NT2/D1 (cell line): ENCODE data around the gene GDPD3.

Source experiments
- DNase-seq: peaks from one replicate; pipeline ENCODE4 v3.0.0-alpha.2; 2011; ENCODE audit warnings: low read depth, low spot score
- H3K27me3 ChIP-seq: 2 replicates; pipeline ENCODE4 v1.6.0; 2011; ENCODE audit warnings: mild to moderate bottlenecking; ENCODE audit not compliant: insufficient read length, insufficient read depth
- H3K36me3 ChIP-seq: 2 replicates; pipeline ENCODE4 v1.6.1; 2011; ENCODE audit warnings: mild to moderate bottlenecking, low read length, mixed read lengths; ENCODE audit not compliant: insufficient read depth, insufficient read length
- H3K4me1 ChIP-seq: 2 replicates; pipeline ENCODE4 v1.5.1; 2011; ENCODE audit not compliant: insufficient read depth, insufficient read length
- H3K4me3 ChIP-seq: 2 replicates; pipeline ENCODE4 v1.5.1; 2011; ENCODE audit warnings: low read depth; ENCODE audit not compliant: insufficient read length
- H3K9ac ChIP-seq: 2 replicates; pipeline ENCODE4 v1.6.0; 2011; ENCODE audit warnings: low read depth; ENCODE audit not compliant: insufficient read length
- H3K9me3 ChIP-seq: 2 replicates; pipeline ENCODE4 v1.5.1; 2011; ENCODE audit warnings: mild to moderate bottlenecking, low read length; ENCODE audit not compliant: insufficient read depth
- SUZ12 ChIP-seq: IDR thresholded peaks from 2 replicates; pipeline ENCODE4 v1.6.1; 2011; ENCODE audit not compliant: insufficient read length, insufficient read depth; ENCODE audit errors: extremely low read depth
- YY1 ChIP-seq: IDR thresholded peaks from 2 replicates; pipeline ENCODE4 v1.6.1; 2011; ENCODE audit not compliant: insufficient read length, insufficient read depth
- ZNF274 ChIP-seq: IDR thresholded peaks from 2 replicates; pipeline ENCODE4 v1.6.1; 2011; ENCODE audit warnings: mild to moderate bottlenecking, low read depth, low read length

GDPD3 gene

GRCh38 chr16:30145657-30146056, 32.3 kb upstream of the GDPD3 start:
- Histone ChIP-seq H3K9me3 (peaks cover 14% of the 10 kb centered on the region), H3K4me3 (no peak overlapping the region), H3K36me3 (no peaks in the 10 kb centered on the region), H3K27me3 (no peaks in the 10 kb centered on the region), H3K4me1 (no peaks in the 10 kb centered on the region), H3K9ac (no peak overlapping the region)
- DNase-seq: no peak
- TF ChIP-seq YY1 (no peak), SUZ12 (no peak), ZNF274 (no peak)

- TF ChIP-seq SUZ12 (no peak), YY1 (no peak), ZNF274 (no peak)
- Histone ChIP-seq H3K4me1 (no peaks in the 10 kb centered on the region), H3K36me3 (no peaks in the 10 kb centered on the region), H3K27me3 (no peaks in the 10 kb centered on the region), H3K4me3 (no peak overlapping the region), H3K9me3 (peaks cover 14% of the 10 kb centered on the region), H3K9ac (no peak overlapping the region)
- DNase-seq: no peak
Observed at GRCh38 chr16:30144917-30145316, 31.6 kb upstream of the GDPD3 start.

- no peaks in the 10 kb centered on the region for H3K36me3 ChIP-seq
- H3K27me3 ChIP-seq: no peaks in the 10 kb centered on the region
- no peak for DNase-seq
- H3K9me3 ChIP-seq: peaks cover 5% of the 10 kb centered on the region
- TF ChIP-seq ZNF274: no peak
- TF ChIP-seq SUZ12: no peak
- no peak for TF ChIP-seq YY1
- H3K9ac ChIP-seq: no peak overlapping the region
- H3K4me1 ChIP-seq: no peaks in the 10 kb centered on the region
- no peak overlapping the region for H3K4me3 ChIP-seq
Observed at GRCh38 chr16:30144017-30144416, 30.7 kb upstream of the GDPD3 start.

- Histone ChIP-seq H3K4me3 (no peak overlapping the region), H3K27me3 (no peaks in the 10 kb centered on the region), H3K9me3 (no peaks in the 10 kb centered on the region), H3K4me1 (no peaks in the 10 kb centered on the region), H3K36me3 (no peaks in the 10 kb centered on the region), H3K9ac (no peak overlapping the region)
- no peak for DNase-seq
- TF ChIP-seq ZNF274: no peak
- TF ChIP-seq SUZ12: no peak
Observed at GRCh38 chr16:30143347-30143702, 30.0 kb upstream of the GDPD3 start.

- TF ChIP-seq YY1 (no peak), SUZ12 (no peak), ZNF274 (no peak)
- no peak for DNase-seq
- Histone ChIP-seq H3K4me1 (no peaks in the 10 kb centered on the region), H3K27me3 (no peaks in the 10 kb centered on the region), H3K36me3 (no peaks in the 10 kb centered on the region), H3K9ac (no peak overlapping the region), H3K9me3 (no peaks in the 10 kb centered on the region), H3K4me3 (no peak overlapping the region)
Observed at GRCh38 chr16:30142672-30143346, 29.5 kb upstream of the GDPD3 start.

- H3K9me3 ChIP-seq: no peaks in the 10 kb centered on the region
- H3K27me3 ChIP-seq: no peaks in the 10 kb centered on the region
- H3K4me3 ChIP-seq: no peak overlapping the region
- H3K36me3 ChIP-seq: no peaks in the 10 kb centered on the region
- TF ChIP-seq ZNF274 (no peak), SUZ12 (no peak), YY1 (no peak)
- no peak for DNase-seq
- no peaks in the 10 kb centered on the region for H3K4me1 ChIP-seq
- H3K9ac ChIP-seq: no peak overlapping the region
Observed at GRCh38 chr16:30141750-30142149, 28.4 kb upstream of the GDPD3 start.

GRCh38 chr16:30139583-30140481, 26.5 kb upstream of the GDPD3 start:
- no peak for DNase-seq
- Histone ChIP-seq H3K4me1 (no peaks in the 10 kb centered on the region), H3K36me3 (no peaks in the 10 kb centered on the region), H3K27me3 (no peaks in the 10 kb centered on the region), H3K9ac (no peak overlapping the region), H3K4me3 (no peak overlapping the region), H3K9me3 (no peaks in the 10 kb centered on the region)
- TF ChIP-seq ZNF274: no peak
- no peak for TF ChIP-seq YY1
- TF ChIP-seq SUZ12: no peak
